Endothelial cell of umbilical vein (primary cell): Measurements from ENCODE around the gene DDX54. TPM values are rescaled to one million over a fixed set of nuclear protein-coding genes. Genes with fewer than 3 reads are reported as not detected.

Experiments used
- BruUV-seq: library from RNA; stranded (reverse); fragments of 400-500 nt; replicated peaks from 2 replicates; lab custom pipeline; 2021; lab: Mats Ljungman, UMichigan
- CTCF ChIA-PET: fragments of 300-600, 350-600 bp; sonication (Branson Sonifier 250); formaldehyde crosslinking; loops from one replicate; lab custom pipeline; 2021; ENCODE audit warnings: antibody characterized with exemption, inconsistent platforms; lab: Charles Lee
- POLR2A ChIA-PET: fragments of 300-600, 350-600 bp; sonication (Branson Sonifier 250); formaldehyde crosslinking; loops from one replicate; lab custom pipeline; 2021; ENCODE audit warnings: antibody characterized with exemption, inconsistent platforms; lab: Charles Lee
- DNase-seq: peaks from one replicate; pipeline ENCODE4 v3.0.0-alpha.2; 2011; ENCODE audit warnings: low read depth, low spot score
- FAIRE-seq: peaks from 2 replicates; lab custom pipeline; 2011; peaks lifted over from hg19 to GRCh38; lab: Jason Lieb, UNC
- H2AFZ ChIP-seq: 2 replicates; pipeline ENCODE4 v1.6.0; 2012; ENCODE audit warnings: low read depth, low read length, control low read depth, inconsistent platforms
- H3K27ac ChIP-seq: 2 replicates; pipeline ENCODE4 v1.5.1; 2011; ENCODE audit warnings: low read depth, mild to moderate bottlenecking, control low read depth, low read length, moderate library complexity; ENCODE audit not compliant: insufficient read depth
- H3K27me3 ChIP-seq, 2 experiments: 2 replicates each; pipeline versions ENCODE4 v1.6.0 to v1.6.1; 2011; ENCODE audit warnings: low read length in 2 of 2, mixed read lengths in 1 of 2; ENCODE audit not compliant: control insufficient read depth in 2 of 2, insufficient read depth in 2 of 2
- H3K36me3 ChIP-seq, 2 experiments: 2 replicates in 1 of 2; 3 replicates in 1 of 2; pipeline ENCODE4 v1.5.1; 2011; ENCODE audit warnings: low read length in 2 of 2, mild to moderate bottlenecking in 1 of 2, moderate library complexity in 1 of 2; ENCODE audit not compliant: control insufficient read depth in 2 of 2, insufficient read depth in 2 of 2; ENCODE audit errors: extremely low read depth in 1 of 2
- H3K4me1 ChIP-seq: 3 replicates; pipeline ENCODE4 v1.5.1; 2011; ENCODE audit warnings: mild to moderate bottlenecking, low read length; ENCODE audit not compliant: control insufficient read depth, insufficient read depth; ENCODE audit errors: extremely low read depth
- H3K4me2 ChIP-seq: 2 replicates; pipeline ENCODE4 v1.6.1; 2011; ENCODE audit warnings: low read length, control low read depth, mixed read lengths; ENCODE audit not compliant: insufficient read depth
- H3K4me3 ChIP-seq, 3 experiments: fragments of 200-600 bp in 1 of 3; sonication (generic), shearing (Covaris generic) in 1 of 3; replicated peaks in 1 of 3; 2 replicates each; pipeline ENCODE4 v1.5.1; 2011 to 2016; ENCODE audit warnings: control low read depth in 3 of 3, low read length in 3 of 3, mild to moderate bottlenecking in 2 of 3, inconsistent platforms in 1 of 3, low read depth in 1 of 3, moderate library complexity in 1 of 3; ENCODE audit not compliant: insufficient read depth in 1 of 3
- H3K79me2 ChIP-seq: 2 replicates; pipeline ENCODE4 v1.6.0; 2012; ENCODE audit warnings: low read length, inconsistent platforms; ENCODE audit not compliant: control insufficient read depth, insufficient read depth
- H3K9ac ChIP-seq: replicated peaks from 2 replicates; pipeline ENCODE3; 2011; ENCODE audit warnings: low read length, control low read depth; ENCODE audit not compliant: insufficient read depth; ENCODE audit errors: extremely low read depth
- H3K9me1 ChIP-seq: replicated peaks from 3 replicates; pipeline ENCODE4 v1.6.0; 2011; ENCODE audit warnings: mild to moderate bottlenecking, low read length; ENCODE audit not compliant: control insufficient read depth, insufficient read depth; ENCODE audit errors: extremely low read depth
- H3K9me3 ChIP-seq: replicated peaks from 2 replicates; pipeline ENCODE4 v1.5.1; 2012; ENCODE audit warnings: low read length, inconsistent platforms; ENCODE audit not compliant: control insufficient read depth, insufficient read depth
- H4K20me1 ChIP-seq: replicated peaks from 2 replicates; pipeline ENCODE3; 2011; ENCODE audit warnings: mild to moderate bottlenecking, low read length; ENCODE audit not compliant: control insufficient read depth, insufficient read depth; ENCODE audit errors: extremely low read depth
- EZH2 ChIP-seq: IDR thresholded peaks from 2 replicates; pipeline ENCODE4 v1.6.1; 2012; ENCODE audit warnings: borderline replicate concordance, low read depth, mild to moderate bottlenecking, moderate library complexity, low read length, inconsistent platforms; ENCODE audit not compliant: severe bottlenecking
- FOS ChIP-seq: IDR thresholded peaks from 2 replicates; pipeline ENCODE4 v1.6.1; 2011; ENCODE audit warnings: mild to moderate bottlenecking, low read length, moderate library complexity, borderline replicate concordance; ENCODE audit not compliant: insufficient read depth
- GATA2 ChIP-seq: IDR thresholded peaks from 2 replicates; pipeline ENCODE4 v1.7.0; 2011; ENCODE audit warnings: low read depth, mild to moderate bottlenecking, moderate library complexity, mixed read lengths, low read length; ENCODE audit not compliant: insufficient read length, insufficient read depth
- JUN ChIP-seq: IDR thresholded peaks from 2 replicates; pipeline ENCODE4 v1.6.1; 2011; ENCODE audit warnings: borderline replicate concordance, low read depth; ENCODE audit not compliant: insufficient read length, insufficient read depth
- MAX ChIP-seq: IDR thresholded peaks from 2 replicates; pipeline ENCODE4 v1.6.1; 2011; ENCODE audit not compliant: insufficient read depth, insufficient read length
- MYC ChIP-seq: IDR thresholded peaks from one replicate; pipeline ENCODE4 v1.6.1; 2011; ENCODE audit warnings: mild to moderate bottlenecking, low read depth, low read length
- POLR2A ChIP-seq: IDR thresholded peaks from 2 replicates; pipeline ENCODE4 v1.6.1; 2012; ENCODE audit warnings: low read depth, mild to moderate bottlenecking, control low read depth, low read length
- POLR2AphosphoS5 ChIP-seq: IDR thresholded peaks from 2 replicates; pipeline ENCODE4 v1.6.1; 2012; ENCODE audit warnings: low read depth, mild to moderate bottlenecking, control low read depth, low read length, moderate library complexity; ENCODE audit not compliant: insufficient read depth
- dilution Hi-C: fragments of 300-500 bp; cut with MboI; formaldehyde crosslinking; loops from one replicate; pipeline ENCODE4 v1.15.0; 2019; ENCODE audit warnings: low sequenced_read_pairs; ENCODE audit not compliant: extremely low pct_ligation_motif_present
- intact Hi-C: fragments of 100-400 bp; cut with micrococcal nuclease; formaldehyde crosslinking; loops from one replicate; pipeline ENCODE4 v1.10.0; 2022
- polyA plus RNA-seq, 4 experiments: library from polyadenylated mRNA; depleted of rRNA in 3 of 4; stranded (reverse) in 3 of 4; unstranded in 1 of 4; fragments of >200 nt; gene quantifications; 2 replicates each; pipeline versions ENCODE4 v1.2.1 to v1.2.3, GENCODE V29; 2011 to 2012; ENCODE audit warnings: missing spikeins in 1 of 4
- total RNA-seq: library from RNA; stranded (reverse); gene quantifications from 2 replicates; pipeline ENCODE4 v1.2.3, GENCODE V29; 2021
- TF ChIP-seq, protein P1 (sequence below), 2 donors: IDR thresholded peaks; 1 replicate in 1 of 2; 2 replicates in 1 of 2; pipeline ENCODE4 v1.5.1; 2011; ENCODE audit warnings: low read length in 2 of 2, mild to moderate bottlenecking in 2 of 2, moderate library complexity in 2 of 2, control low read depth in 1 of 2, inconsistent platforms in 1 of 2, low read depth in 1 of 2; ENCODE audit not compliant: insufficient read depth in 1 of 2; ENCODE audit errors: extremely low read depth in 1 of 2

DDX54 gene
- total and polyA plus RNA-seq, 2 donors (not counting 3 experiments of a cell fraction or from before 2014, with no cell fraction given) = 54.1 to 90.0 TPM

- dilution Hi-C loops = no loop called here
- H2AFZ ChIP-seq = no peak overlapping the region
- H3K27ac ChIP-seq = no peak overlapping the region
- peaks cover 49% of the 10 kb centered on the region for H3K79me2 ChIP-seq
- H3K4me3 ChIP-seq = no peak overlapping the region
- FAIRE-seq (no peak), DNase-seq (no peak)
- H4K20me1 ChIP-seq = no peaks in the 10 kb centered on the region
- peaks cover 2 to 19% of the 10 kb centered on the region in 2 experiments for H3K36me3 ChIP-seq
- TF ChIP-seq, protein P1, sequence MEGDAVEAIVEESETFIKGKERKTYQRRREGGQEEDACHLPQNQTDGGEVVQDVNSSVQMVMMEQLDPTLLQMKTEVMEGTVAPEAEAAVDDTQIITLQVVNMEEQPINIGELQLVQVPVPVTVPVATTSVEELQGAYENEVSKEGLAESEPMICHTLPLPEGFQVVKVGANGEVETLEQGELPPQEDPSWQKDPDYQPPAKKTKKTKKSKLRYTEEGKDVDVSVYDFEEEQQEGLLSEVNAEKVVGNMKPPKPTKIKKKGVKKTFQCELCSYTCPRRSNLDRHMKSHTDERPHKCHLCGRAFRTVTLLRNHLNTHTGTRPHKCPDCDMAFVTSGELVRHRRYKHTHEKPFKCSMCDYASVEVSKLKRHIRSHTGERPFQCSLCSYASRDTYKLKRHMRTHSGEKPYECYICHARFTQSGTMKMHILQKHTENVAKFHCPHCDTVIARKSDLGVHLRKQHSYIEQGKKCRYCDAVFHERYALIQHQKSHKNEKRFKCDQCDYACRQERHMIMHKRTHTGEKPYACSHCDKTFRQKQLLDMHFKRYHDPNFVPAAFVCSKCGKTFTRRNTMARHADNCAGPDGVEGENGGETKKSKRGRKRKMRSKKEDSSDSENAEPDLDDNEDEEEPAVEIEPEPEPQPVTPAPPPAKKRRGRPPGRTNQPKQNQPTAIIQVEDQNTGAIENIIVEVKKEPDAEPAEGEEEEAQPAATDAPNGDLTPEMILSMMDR (IDR thresholded peaks at IDR 0.05; ENCODE audit: extremely low read depth in 1 of 2, insufficient read depth in 1 of 2, low read depth in 1 of 2, low read length in 2 of 2) = no peak
- no peak for TF ChIP-seq MYC
- no peak for TF ChIP-seq EZH2
- no peak for TF ChIP-seq GATA2
- TF ChIP-seq MAX = no peak
- TF ChIP-seq FOS = no peak
- no peak for TF ChIP-seq JUN
- TF ChIP-seq POLR2A = no peak
- TF ChIP-seq POLR2AphosphoS5 = no peak
- H3K4me1 ChIP-seq = peaks cover 12% of the 10 kb centered on the region
- H3K27me3 ChIP-seq = no peaks in the 10 kb centered on the region
- ChIA-PET POLR2A (no interaction called here), CTCF (no interaction called here)
- intact Hi-C loops = no loop called here
- H3K9me3 ChIP-seq = no peaks in the 10 kb centered on the region
- no peak overlapping the region for H3K4me2 ChIP-seq
- H3K9ac ChIP-seq = no peak overlapping the region
- no TSS peak for BruUV-seq
- H3K9me1 ChIP-seq = no peaks in the 10 kb centered on the region
Measured at GRCh38 chr12:113183030-113183589, 2.2 kb downstream of the DDX54 start.
